ENCODE measurements around the gene WSCD1. TPM values are rescaled to one million over a fixed set of nuclear protein-coding genes. Genes with fewer than 3 reads are reported as not detected.

The WSCD1 gene
- total RNA-seq, 2 experiments from 2014 or later: not detected

- H3K27ac Mint-ChIP-seq: no peak overlapping the region
Measured at GRCh38 chr17:6070913-6071511, 833 bp downstream of the WSCD1 start.

GRCh38 chr17:6071528-6072065, 1.4 kb downstream of the WSCD1 start:
- no peak for ATAC-seq (ENCODE audit: low read depth)
- Mint-ChIP-seq H3K36me3 (no peaks in the 10 kb centered on the region), H3K4me1 (peaks cover 7% of the 10 kb centered on the region), H3K27ac (no peak overlapping the region), H3K27me3 (peaks cover 48% of the 10 kb centered on the region), H3K9me3 (no peaks in the 10 kb centered on the region), H3K4me3 (no peak overlapping the region)
- DNase-seq: no peak
- POLR2A ChIA-PET: no interaction called here

More at GRCh38 chr17:6070913-6071511, 833 bp downstream of the WSCD1 start:
- DNase-seq (no peak), ATAC-seq (ENCODE audit: low read depth) (no peak)
- Mint-ChIP-seq H3K9me3 (no peaks in the 10 kb centered on the region), H3K27me3 (peaks cover 48% of the 10 kb centered on the region), H3K4me3 (no peak overlapping the region), H3K4me1 (peaks cover 7% of the 10 kb centered on the region), H3K36me3 (no peaks in the 10 kb centered on the region)
- POLR2A ChIA-PET: no interaction called here

GRCh38 chr17:6072157-6072556, 2.0 kb downstream of the WSCD1 start:
- no peak for DNase-seq

GRCh38 chr17:6072611-6073010, 2.4 kb downstream of the WSCD1 start:
- Mint-ChIP-seq H3K4me3 (no peak overlapping the region), H3K9me3 (no peaks in the 10 kb centered on the region), H3K27ac (no peak overlapping the region), H3K27me3 (peaks cover 39% of the 10 kb centered on the region), H3K36me3 (no peaks in the 10 kb centered on the region), H3K4me1 (peaks cover 7% of the 10 kb centered on the region)
- DNase-seq (no peak), ATAC-seq (ENCODE audit: low read depth) (no peak)
- POLR2A ChIA-PET: no interaction called here

More at GRCh38 chr17:6072157-6072556, 2.0 kb downstream of the WSCD1 start:
- POLR2A ChIA-PET: no interaction called here
- H3K27ac Mint-ChIP-seq: no peak overlapping the region
- H3K36me3 Mint-ChIP-seq: no peaks in the 10 kb centered on the region
- H3K9me3 Mint-ChIP-seq: no peaks in the 10 kb centered on the region
- H3K27me3 Mint-ChIP-seq: peaks cover 43% of the 10 kb centered on the region
- ATAC-seq (ENCODE audit: low read depth): no peak
- no peak overlapping the region for H3K4me3 Mint-ChIP-seq
- peaks cover 7% of the 10 kb centered on the region for H3K4me1 Mint-ChIP-seq

GRCh38 chr17:6073620-6074019, 3.4 kb downstream of the WSCD1 start:
- no peak for DNase-seq
- Mint-ChIP-seq H3K27me3 (peaks cover 33% of the 10 kb centered on the region), H3K27ac (no peak overlapping the region), H3K4me1 (peaks cover 7% of the 10 kb centered on the region), H3K4me3 (no peak overlapping the region), H3K9me3 (no peaks in the 10 kb centered on the region), H3K36me3 (no peaks in the 10 kb centered on the region)
- POLR2A ChIA-PET: no interaction called here
- ATAC-seq (ENCODE audit: low read depth): no peak

- ATAC-seq (ENCODE audit: low read depth) (no peak), DNase-seq (no peak)
- POLR2A ChIA-PET: no interaction called here
- no peak overlapping the region for H3K4me3 Mint-ChIP-seq
- H3K36me3 Mint-ChIP-seq: no peaks in the 10 kb centered on the region
- H3K4me1 Mint-ChIP-seq: no peaks in the 10 kb centered on the region
- H3K27me3 Mint-ChIP-seq: peaks cover 20% of the 10 kb centered on the region
- H3K9me3 Mint-ChIP-seq: no peaks in the 10 kb centered on the region
- no peak overlapping the region for H3K27ac Mint-ChIP-seq
Measured at GRCh38 chr17:6075050-6075449, 4.9 kb downstream of the WSCD1 start.

- DNase-seq (no peak), ATAC-seq (ENCODE audit: low read depth) (no peak)
- Mint-ChIP-seq H3K27me3 (peaks cover 20% of the 10 kb centered on the region), H3K36me3 (no peaks in the 10 kb centered on the region), H3K27ac (no peak overlapping the region), H3K4me3 (no peak overlapping the region), H3K4me1 (no peaks in the 10 kb centered on the region), H3K9me3 (no peaks in the 10 kb centered on the region)
- POLR2A ChIA-PET: no interaction called here
Measured at GRCh38 chr17:6075845-6076244, 5.7 kb downstream of the WSCD1 start.

- Mint-ChIP-seq H3K36me3 (no peaks in the 10 kb centered on the region), H3K4me1 (no peaks in the 10 kb centered on the region), H3K9me3 (no peaks in the 10 kb centered on the region), H3K4me3 (no peak overlapping the region), H3K27ac (no peak overlapping the region), H3K27me3 (peaks cover 5% of the 10 kb centered on the region)
- DNase-seq (no peak), ATAC-seq (ENCODE audit: low read depth) (no peak)
- POLR2A ChIA-PET: no interaction called here
Measured at GRCh38 chr17:6077752-6078151, 7.6 kb downstream of the WSCD1 start.

- H3K9me3 Mint-ChIP-seq: no peaks in the 10 kb centered on the region
- no peak overlapping the region for H3K4me3 Mint-ChIP-seq
- peaks cover 3% of the 10 kb centered on the region for H3K27me3 Mint-ChIP-seq
- DNase-seq: no peak
- H3K27ac Mint-ChIP-seq: no peak overlapping the region
- H3K4me1 Mint-ChIP-seq: no peaks in the 10 kb centered on the region
- ATAC-seq (ENCODE audit: low read depth): no peak
- H3K36me3 Mint-ChIP-seq: no peaks in the 10 kb centered on the region
- POLR2A ChIA-PET: no interaction called here
Measured at GRCh38 chr17:6078458-6078871, 8.3 kb downstream of the WSCD1 start.

GRCh38 chr17:6079155-6079888, 9.1 kb downstream of the WSCD1 start:
- Mint-ChIP-seq H3K9me3 (no peaks in the 10 kb centered on the region), H3K27ac (no peak overlapping the region), H3K4me3 (no peak overlapping the region), H3K27me3 (peaks cover 2% of the 10 kb centered on the region), H3K4me1 (no peaks in the 10 kb centered on the region), H3K36me3 (no peaks in the 10 kb centered on the region)
- no peak for DNase-seq
- no peak for ATAC-seq (ENCODE audit: low read depth)
- POLR2A ChIA-PET: no interaction called here

- no peak overlapping the region for H3K4me3 Mint-ChIP-seq
- no peak for DNase-seq
- no peaks in the 10 kb centered on the region for H3K36me3 Mint-ChIP-seq
- no peaks in the 10 kb centered on the region for H3K27me3 Mint-ChIP-seq
- no peaks in the 10 kb centered on the region for H3K9me3 Mint-ChIP-seq
- POLR2A ChIA-PET: no interaction called here
- H3K4me1 Mint-ChIP-seq: no peaks in the 10 kb centered on the region
- H3K27ac Mint-ChIP-seq: no peak overlapping the region
- ATAC-seq (ENCODE audit: low read depth): no peak
Measured at GRCh38 chr17:6079960-6080359, 9.8 kb downstream of the WSCD1 start.

- no peak overlapping the region for H3K27ac Mint-ChIP-seq
- no peaks in the 10 kb centered on the region for H3K9me3 Mint-ChIP-seq
- DNase-seq (no peak), ATAC-seq (ENCODE audit: low read depth) (no peak)
- no peaks in the 10 kb centered on the region for H3K36me3 Mint-ChIP-seq
- POLR2A ChIA-PET: no interaction called here
- H3K4me1 Mint-ChIP-seq: no peaks in the 10 kb centered on the region
- no peaks in the 10 kb centered on the region for H3K27me3 Mint-ChIP-seq
- H3K4me3 Mint-ChIP-seq: no peak overlapping the region
Measured at GRCh38 chr17:6080711-6081430, 10.7 kb downstream of the WSCD1 start.

- Mint-ChIP-seq H3K9me3 (no peaks in the 10 kb centered on the region), H3K27me3 (no peaks in the 10 kb centered on the region), H3K27ac (no peak overlapping the region), H3K36me3 (no peaks in the 10 kb centered on the region), H3K4me1 (no peaks in the 10 kb centered on the region), H3K4me3 (no peak overlapping the region)
- ATAC-seq (ENCODE audit: low read depth) (no peak), DNase-seq (no peak)
- POLR2A ChIA-PET: no interaction called here
Measured at GRCh38 chr17:6082335-6082734, 12.2 kb downstream of the WSCD1 start.
